ENCODE data around the gene SLC35G1.

SLC35G1 gene

GRCh38 chr10:93893646-93894515 is at the start of gene SLC35G1:
TSS of gene SLC35G1 (plus strand) at chr10:93893978. CDS start at chr10:93894034, 56 bp downstream.
- DNase-seq (ENCODE audit: low read depth) = peak; percentile 68

- no peak for DNase-seq (ENCODE audit: low read depth)
Observed at GRCh38 chr10:93844979-93845626, 48.7 kb upstream of the SLC35G1 start.

- no peak for DNase-seq (ENCODE audit: low read depth)
Observed at GRCh38 chr10:93849593-93849992, 44.2 kb upstream of the SLC35G1 start.

GRCh38 chr10:93850031-93851015 is 43.5 kb upstream of the SLC35G1 start:
- no peak for DNase-seq (ENCODE audit: low read depth)

GRCh38 chr10:93851169-93851568 is 42.6 kb upstream of the SLC35G1 start:
- DNase-seq (ENCODE audit: low read depth) = no peak

- DNase-seq (ENCODE audit: low read depth) = no peak
Observed at GRCh38 chr10:93852476-93853095, 41.2 kb upstream of the SLC35G1 start.

- no peak for DNase-seq (ENCODE audit: low read depth)
Observed at GRCh38 chr10:93854975-93855374, 38.8 kb upstream of the SLC35G1 start.

GRCh38 chr10:93856349-93857145 is 37.2 kb upstream of the SLC35G1 start:
- no peak for DNase-seq (ENCODE audit: low read depth)

- DNase-seq (ENCODE audit: low read depth) = no peak
Observed at GRCh38 chr10:93859049-93859655, 34.6 kb upstream of the SLC35G1 start.

GRCh38 chr10:93861825-93862224 is 32.0 kb upstream of the SLC35G1 start:
- DNase-seq (ENCODE audit: low read depth) = no peak

GRCh38 chr10:93865794-93866425 is 27.9 kb upstream of the SLC35G1 start:
- no peak for DNase-seq (ENCODE audit: low read depth)

- DNase-seq (ENCODE audit: low read depth) = no peak
Observed at GRCh38 chr10:93867525-93867924, 26.3 kb upstream of the SLC35G1 start.

GRCh38 chr10:93871671-93872204 is 22.0 kb upstream of the SLC35G1 start:
- DNase-seq (ENCODE audit: low read depth) = no peak

GRCh38 chr10:93872375-93873158 is 21.2 kb upstream of the SLC35G1 start:
- DNase-seq (ENCODE audit: low read depth) = no peak

- DNase-seq (ENCODE audit: low read depth) = no peak
Observed at GRCh38 chr10:93873420-93874115, 20.2 kb upstream of the SLC35G1 start.

- DNase-seq (ENCODE audit: low read depth) = no peak
Observed at GRCh38 chr10:93874309-93875031, 19.3 kb upstream of the SLC35G1 start.

- no peak for DNase-seq (ENCODE audit: low read depth)
Observed at GRCh38 chr10:93875032-93875358, 18.8 kb upstream of the SLC35G1 start.

GRCh38 chr10:93876381-93876780 is 17.4 kb upstream of the SLC35G1 start:
- DNase-seq (ENCODE audit: low read depth) = no peak

Data from stimulated activated CD4-positive, alpha-beta T cell treated with anti-CD3 and anti-CD28 coated beads, Interleukin-2, amount 100 ng/mL, for 4 hours (primary cell).